HG02840 (cell line): ENCODE results near the gene NREP.

Experiments
- ATAC-seq: cut with Tn5 transposase; IDR thresholded peaks from one replicate; pipeline ENCODE4 v1.9.1; 2021; ENCODE audit warnings: mild to moderate bottlenecking, moderate library complexity, moderate number of reproducible peaks; ENCODE audit not compliant: unreplicated experiment, low FRiP score

NREP gene

GRCh38 chr5:111765613-111766571, 8.9 kb upstream of the NREP start:
- ATAC-seq = no peak

GRCh38 chr5:111764019-111764418, 7.0 kb upstream of the NREP start:
- ATAC-seq = no peak

- no peak for ATAC-seq
Measured at GRCh38 chr5:111762895-111763294, 5.9 kb upstream of the NREP start.

- no peak for ATAC-seq
Measured at GRCh38 chr5:111758284-111758628, 1.3 kb upstream of the NREP start.

GRCh38 chr5:111757355-111758283, 625 bp upstream of the NREP start:
- peak; percentile 83 for ATAC-seq

GRCh38 chr5:111755942-111756381, 1.0 kb downstream of the NREP start:
- no peak for ATAC-seq

- ATAC-seq = no peak
Measured at GRCh38 chr5:111755345-111755941, 1.6 kb downstream of the NREP start.

GRCh38 chr5:111753884-111754589, 3.0 kb downstream of the NREP start:
- no peak for ATAC-seq

GRCh38 chr5:111752426-111752965, 4.5 kb downstream of the NREP start:
- no peak for ATAC-seq

GRCh38 chr5:111749303-111750026, 7.5 kb downstream of the NREP start:
- no peak for ATAC-seq

GRCh38 chr5:111748304-111748763, 8.7 kb downstream of the NREP start:
- ATAC-seq = no peak

GRCh38 chr5:111747337-111747736, 9.7 kb downstream of the NREP start:
- ATAC-seq = no peak

- ATAC-seq = no peak
Measured at GRCh38 chr5:111746791-111747190, 10.2 kb downstream of the NREP start.

GRCh38 chr5:111745075-111745739, 11.8 kb downstream of the NREP start:
- no peak for ATAC-seq

- ATAC-seq = no peak
Measured at GRCh38 chr5:111744455-111744854, 12.5 kb downstream of the NREP start.

- no peak for ATAC-seq
Measured at GRCh38 chr5:111743988-111744387, 13.0 kb downstream of the NREP start.

- no peak for ATAC-seq
Measured at GRCh38 chr5:111743512-111743911, 13.5 kb downstream of the NREP start.

- ATAC-seq = no peak
Measured at GRCh38 chr5:111742177-111742994, 14.6 kb downstream of the NREP start.
